Gastroesophageal sphincter (tissue), 3 donors: Measurements from ENCODE around the gene SLC46A1.

Experiments
- CTCF ChIP-seq, 4 experiments: fragments of 200-600 bp in 2 of 4; fragments of 450-650 bp in 2 of 4; sonication (generic) in 1 of 4; IDR thresholded peaks; one replicate each; pipeline ENCODE4 v1.5.1; 2017 to 2019; ENCODE audit warnings: antibody characterized with exemption in 4 of 4, mild to moderate bottlenecking in 2 of 4, moderate library complexity in 2 of 4
- POLR2A ChIP-seq, 2 donors: fragments of 450-650 bp; IDR thresholded peaks; one replicate each; pipeline ENCODE4 v1.6.1; 2017; ENCODE audit warnings: antibody characterized with exemption in 2 of 2, mild to moderate bottlenecking in 2 of 2, moderate library complexity in 1 of 2

- TF ChIP-seq CTCF (IDR thresholded peaks at IDR 0.05), result no peak
- no peak for TF ChIP-seq POLR2A (IDR thresholded peaks at IDR 0.05)
These were observed 10.0 kb downstream of the SLC46A1 start for GRCh38 chr17:28395968-28396367.
